Measurements from ENCODE around the gene SMAD1. TPM values are rescaled to one million over a fixed set of nuclear protein-coding genes. Genes with fewer than 3 reads are reported as not detected.
A peak's percentile ranks its signal among the peaks of the same experiment; 100 is the strongest.

SMAD1 gene
- polyA plus RNA-seq (2011; rRNA removed) (23.9 and 28.4 TPM in 2 replicates), polyA plus RNA-seq (2017; fragmentation: RNase III; extraction: RNeasy Plus Mini Kit Qiagen cat#74134 plus additional on column Dnase treatment) (7.9 to 9.9 TPM (median 9.2 TPM) in 3 replicates), polyA minus RNA-seq (2011; rRNA and poly(A)+ RNA removed) (21.1 and 22.6 TPM in 2 replicates)
- polyA plus RNA-seq (2012; cell fraction: cytosol; rRNA removed) = 9.7 and 10.2 TPM in 2 replicates
- polyA plus RNA-seq (2012; cell fraction: nucleus; rRNA removed) = 6.0 and 7.2 TPM in 2 replicates

DNA sequence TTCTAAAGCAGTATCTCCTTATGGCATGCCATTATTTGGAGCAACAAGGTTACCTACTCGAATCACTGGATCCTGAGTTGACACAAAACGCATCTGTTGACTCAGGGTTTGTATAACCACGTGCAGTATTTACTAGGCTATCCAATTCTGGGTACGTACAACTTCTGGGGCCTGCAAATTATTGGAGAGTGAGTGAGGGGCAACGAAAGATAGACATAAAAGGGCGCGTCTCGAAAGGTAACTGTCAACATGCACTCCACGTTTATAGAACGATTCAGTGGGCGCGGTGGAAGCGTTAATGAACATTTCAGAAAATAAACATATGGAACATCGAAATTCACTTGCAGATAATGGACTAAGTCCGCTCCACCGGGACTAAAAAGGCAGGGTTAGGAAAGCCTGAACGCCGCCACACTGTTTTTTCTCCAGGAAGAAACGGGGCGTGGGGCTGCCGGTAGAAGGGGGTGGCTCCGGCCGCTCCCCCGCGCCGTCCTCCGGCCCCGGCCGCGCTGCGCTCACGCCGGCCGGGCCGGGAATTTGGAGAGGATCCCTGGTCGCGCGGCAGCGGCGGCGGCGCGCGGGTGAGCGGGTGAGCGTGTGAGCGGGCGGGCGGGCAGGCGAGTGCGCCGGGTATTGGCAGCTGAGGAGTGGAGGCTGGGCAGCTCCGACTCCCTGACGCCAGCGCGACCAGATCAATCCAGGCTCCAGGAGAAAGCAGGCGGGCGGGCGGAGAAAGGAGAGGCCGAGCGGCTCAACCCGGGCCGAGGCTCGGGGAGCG is at the start of gene SMAD1:
Gene SMAD1, plus strand, starts transcription at position 690 of the 778 bp plus-strand sequence. CDS start 32,761 bp downstream, outside the sequence.
- H3K4me1 ChIP-seq = peaks cover 13% of the 10 kb centered on the region; the same call in 2 of the 3 replicates
- TF ChIP-seq POLR2A (IDR thresholded peaks at IDR 0.05; ENCODE audit: low read length) (peak; percentile 44; the same call in 1 of the 2 replicates), PHF8 (IDR thresholded peaks at IDR 0.05; ENCODE audit: borderline replicate concordance, low read depth) (0 out of 2 replicates have a peak, but pooled peaks have one; percentile 25), RCOR1 (IDR thresholded peaks at IDR 0.05; ENCODE audit: low read depth, low read length) (no peak), RNF2 (IDR thresholded peaks at IDR 0.05; ENCODE audit: borderline replicate concordance, low read depth) (no peak)
- TF ChIP-seq, protein P1, sequence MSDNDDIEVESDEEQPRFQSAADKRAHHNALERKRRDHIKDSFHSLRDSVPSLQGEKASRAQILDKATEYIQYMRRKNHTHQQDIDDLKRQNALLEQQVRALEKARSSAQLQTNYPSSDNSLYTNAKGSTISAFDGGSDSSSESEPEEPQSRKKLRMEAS (IDR thresholded peaks at IDR 0.05) = peak; percentile 14; the same call in 1 of the 2 replicates
- peak within 1 kb of the TSS; percentile 86 for H3K4me2 ChIP-seq
- ChIA-PET CTCF (no interaction called here), POLR2A (no interaction called here)
- WGBS (ENCODE audit: missing lambda C conversion rate) = under 1% methylated on average over 22 of the region's 65 CpGs
- H3K9me3 ChIP-seq = no peaks in the 10 kb centered on the region
- ATAC-seq (peak; percentile 90 to 94), FAIRE-seq (no peak), DNase-seq (ENCODE audit: low read depth in 1 of 2, low spot score in 1 of 2) (peak; percentile 28 to 72)
- H3K4me3 ChIP-seq = peak within 1 kb of the TSS; percentile 86
- peak within 1 kb of the TSS; percentile 92 to 100 for H3K27ac ChIP-seq

- DNase-seq (ENCODE audit: low read depth in 1 of 2, low spot score in 1 of 2) (no peak), FAIRE-seq (no peak), ATAC-seq (no peak)
- no peaks in the 10 kb centered on the region for H3K4me1 ChIP-seq
- no peak overlapping the region for H3K27ac ChIP-seq
- ChIA-PET POLR2A (no interaction called here), CTCF (no interaction called here)
- no peak overlapping the region for H3K4me2 ChIP-seq
- TF ChIP-seq, protein P2, sequence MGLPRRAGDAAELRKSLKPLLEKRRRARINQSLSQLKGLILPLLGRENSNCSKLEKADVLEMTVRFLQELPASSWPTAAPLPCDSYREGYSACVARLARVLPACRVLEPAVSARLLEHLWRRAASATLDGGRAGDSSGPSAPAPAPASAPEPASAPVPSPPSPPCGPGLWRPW (IDR thresholded peaks at IDR 0.05) = no peak
- TF ChIP-seq EHMT2 (IDR thresholded peaks at IDR 0.05; ENCODE audit: low read depth) (no peak), FOSL2 (IDR thresholded peaks at IDR 0.05) (no peak), FOSL2 (CRISPR knock-in tag; IDR thresholded peaks at IDR 0.05) (no peak), CEBPB (IDR thresholded peaks at IDR 0.05) (no peak), BHLHE40 (IDR thresholded peaks at IDR 0.05; ENCODE audit: low read depth, low read length) (no peak)
- no peaks in the 10 kb centered on the region for H3K9me3 ChIP-seq
- no peak overlapping the region for H3K4me3 ChIP-seq
Observed at GRCh38 chr4:145433684-145434083, 48.0 kb upstream of the SMAD1 start.

DNA sequence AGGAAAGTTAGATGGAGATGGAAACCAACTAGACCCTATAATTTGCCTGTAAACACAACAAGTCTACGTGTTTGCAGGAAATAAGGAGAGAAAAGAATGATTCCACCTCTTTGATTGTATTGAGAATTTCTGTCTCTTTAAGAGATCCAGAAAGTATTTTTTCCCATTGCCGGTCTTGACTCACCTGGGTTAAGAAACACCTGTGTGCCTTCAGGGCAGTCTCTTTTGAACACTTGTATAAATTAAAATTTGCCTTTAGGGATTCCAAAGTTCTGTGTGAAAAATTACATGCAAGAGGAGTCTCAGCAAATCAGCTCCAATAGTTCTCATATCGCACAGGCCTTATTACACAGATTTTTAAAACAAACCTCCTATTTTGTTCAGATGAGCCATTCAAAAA is 46.0 kb upstream of the SMAD1 start:
- TF ChIP-seq ZFP36 (IDR thresholded peaks at IDR 0.05; ENCODE audit: borderline replicate concordance, partially characterized antibody) = no peak
- TF ChIP-seq FOSB (CRISPR knock-in tag; IDR thresholded peaks at IDR 0.05) = no peak
- TF ChIP-seq, protein P3, sequence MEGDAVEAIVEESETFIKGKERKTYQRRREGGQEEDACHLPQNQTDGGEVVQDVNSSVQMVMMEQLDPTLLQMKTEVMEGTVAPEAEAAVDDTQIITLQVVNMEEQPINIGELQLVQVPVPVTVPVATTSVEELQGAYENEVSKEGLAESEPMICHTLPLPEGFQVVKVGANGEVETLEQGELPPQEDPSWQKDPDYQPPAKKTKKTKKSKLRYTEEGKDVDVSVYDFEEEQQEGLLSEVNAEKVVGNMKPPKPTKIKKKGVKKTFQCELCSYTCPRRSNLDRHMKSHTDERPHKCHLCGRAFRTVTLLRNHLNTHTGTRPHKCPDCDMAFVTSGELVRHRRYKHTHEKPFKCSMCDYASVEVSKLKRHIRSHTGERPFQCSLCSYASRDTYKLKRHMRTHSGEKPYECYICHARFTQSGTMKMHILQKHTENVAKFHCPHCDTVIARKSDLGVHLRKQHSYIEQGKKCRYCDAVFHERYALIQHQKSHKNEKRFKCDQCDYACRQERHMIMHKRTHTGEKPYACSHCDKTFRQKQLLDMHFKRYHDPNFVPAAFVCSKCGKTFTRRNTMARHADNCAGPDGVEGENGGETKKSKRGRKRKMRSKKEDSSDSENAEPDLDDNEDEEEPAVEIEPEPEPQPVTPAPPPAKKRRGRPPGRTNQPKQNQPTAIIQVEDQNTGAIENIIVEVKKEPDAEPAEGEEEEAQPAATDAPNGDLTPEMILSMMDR (IDR thresholded peaks at IDR 0.05) = no peak
- no peak for TF ChIP-seq TFCP2L1 (CRISPR knock-in tag; IDR thresholded peaks at IDR 0.05)
- no peak for TF ChIP-seq REST (IDR thresholded peaks at IDR 0.05)
- no peak for TF ChIP-seq HMGXB4 (CRISPR knock-in tag; IDR thresholded peaks at IDR 0.05; ENCODE audit: borderline replicate concordance)
- TF ChIP-seq JUN (IDR thresholded peaks at IDR 0.05) = no peak
- no peak for TF ChIP-seq FOXS1 (CRISPR knock-in tag; IDR thresholded peaks at IDR 0.05)
- TF ChIP-seq, protein P2 (IDR thresholded peaks at IDR 0.05) = no peak
- TF ChIP-seq SMC3 (IDR thresholded peaks at IDR 0.05) = no peak
- TF ChIP-seq POLR2AphosphoS2 (conservative IDR thresholded peaks at IDR 0.05; ENCODE audit: low read length) = no peak
- no peak for TF ChIP-seq PHF8 (IDR thresholded peaks at IDR 0.05; ENCODE audit: borderline replicate concordance, low read depth)
- no peak for TF ChIP-seq HOXB5 (CRISPR knock-in tag; IDR thresholded peaks at IDR 0.05)
- no peak for TF ChIP-seq GATA3 (IDR thresholded peaks at IDR 0.05; ENCODE audit: borderline replicate concordance)
- TF ChIP-seq CHD4 (IDR thresholded peaks at IDR 0.05; ENCODE audit: borderline replicate concordance) = no peak
- no peak for TF ChIP-seq ZC3H11A (IDR thresholded peaks at IDR 0.05)
- Histone ChIP-seq H3K4me2 (no peak overlapping the region), H3K4me3 (no peak overlapping the region), H3K27ac (no peak overlapping the region), H3K9me3 (no peaks in the 10 kb centered on the region), H3K4me1 (no peaks in the 10 kb centered on the region)
- no peak for FAIRE-seq
- ChIA-PET CTCF (no interaction called here), POLR2A (no interaction called here)
- no peak for DNase-seq (ENCODE audit: low read depth in 1 of 2, low spot score in 1 of 2)
- WGBS (ENCODE audit: missing lambda C conversion rate) = 34% methylated on average over 3 of the region's 3 CpGs
- ATAC-seq = no peak
